ENCODE results near the gene FBXO36.

The FBXO36 gene

GRCh38 chr2:230052299-230052698 lies 130.0 kb downstream of the FBXO36 start:
- FAIRE-seq: no peak

GRCh38 chr2:230053753-230054478 lies 131.6 kb downstream of the FBXO36 start:
- no peak for FAIRE-seq

- FAIRE-seq: no peak
Measured at GRCh38 chr2:230060672-230061293, 138.5 kb downstream of the FBXO36 start.
